GM19324 (cell line): ENCODE data around the gene YRDC.

Experiments used
- ATAC-seq: cut with Tn5 transposase; IDR thresholded peaks from one replicate; pipeline ENCODE4 v1.9.1; 2021; ENCODE audit warnings: mild to moderate bottlenecking, moderate library complexity; ENCODE audit not compliant: unreplicated experiment, low FRiP score

YRDC gene, protein sequence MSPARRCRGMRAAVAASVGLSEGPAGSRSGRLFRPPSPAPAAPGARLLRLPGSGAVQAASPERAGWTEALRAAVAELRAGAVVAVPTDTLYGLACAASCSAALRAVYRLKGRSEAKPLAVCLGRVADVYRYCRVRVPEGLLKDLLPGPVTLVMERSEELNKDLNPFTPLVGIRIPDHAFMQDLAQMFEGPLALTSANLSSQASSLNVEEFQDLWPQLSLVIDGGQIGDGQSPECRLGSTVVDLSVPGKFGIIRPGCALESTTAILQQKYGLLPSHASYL

DNA sequence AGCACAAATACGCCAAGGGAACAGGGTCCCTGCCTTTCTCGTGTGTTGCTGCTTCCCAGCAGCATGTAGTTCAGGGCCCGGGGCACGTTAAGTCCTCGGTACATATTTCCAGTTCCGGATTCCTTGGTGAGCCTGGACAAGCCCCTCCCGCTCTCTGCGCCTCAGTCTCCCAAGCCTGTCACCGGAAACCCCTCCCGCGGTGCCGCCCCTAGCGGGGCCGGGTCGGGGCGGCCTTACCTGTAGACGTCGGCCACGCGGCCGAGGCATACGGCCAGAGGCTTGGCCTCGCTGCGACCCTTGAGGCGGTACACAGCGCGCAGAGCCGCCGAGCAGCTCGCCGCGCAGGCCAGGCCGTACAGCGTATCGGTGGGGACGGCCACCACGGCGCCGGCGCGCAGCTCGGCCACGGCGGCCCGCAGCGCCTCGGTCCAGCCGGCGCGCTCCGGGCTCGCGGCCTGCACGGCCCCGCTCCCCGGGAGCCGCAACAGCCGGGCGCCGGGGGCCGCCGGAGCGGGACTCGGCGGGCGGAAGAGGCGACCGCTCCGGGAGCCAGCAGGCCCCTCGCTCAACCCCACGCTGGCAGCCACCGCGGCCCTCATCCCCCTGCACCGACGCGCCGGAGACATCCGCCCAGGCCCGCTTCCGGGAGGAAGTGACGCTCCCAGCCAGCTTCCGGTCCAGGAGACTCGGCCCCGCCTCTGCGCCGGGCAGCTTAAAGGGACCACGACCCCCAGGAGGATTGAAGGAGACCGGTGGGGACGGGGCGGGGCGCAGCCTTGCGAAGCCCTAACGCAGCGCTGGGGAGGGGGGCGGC is at the start of gene YRDC, which contains the start of gene C1orf122:
TSS of gene YRDC (minus strand) at position 654 of the 814 bp plus-strand sequence. CDS start at position 626, 28 bp downstream.
TSS of gene C1orf122 (plus strand) at position 236 of the 814 bp plus-strand sequence. CDS start 615 bp downstream, outside the sequence.
- peak; percentile 92 for ATAC-seq

DNA sequence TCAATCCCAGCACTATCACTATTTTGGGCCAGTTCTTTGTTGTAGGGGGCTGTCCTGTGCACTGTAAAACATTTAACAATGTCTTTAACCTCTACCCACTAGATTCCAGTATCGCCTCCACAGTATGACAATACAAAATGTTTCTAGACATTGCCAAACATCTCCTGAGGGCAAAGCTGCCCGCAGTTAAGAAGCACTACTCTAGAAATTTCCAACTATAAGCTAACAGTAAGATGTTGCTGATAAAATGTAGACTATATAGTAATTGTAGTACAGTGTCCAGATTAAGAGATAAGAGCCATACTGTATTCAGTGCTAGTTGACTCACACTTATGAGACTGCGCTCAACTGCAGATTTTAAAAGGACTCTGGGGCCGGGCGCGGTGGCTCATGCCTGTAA is 46.4 kb upstream of the YRDC start:
- ATAC-seq: no peak

DNA sequence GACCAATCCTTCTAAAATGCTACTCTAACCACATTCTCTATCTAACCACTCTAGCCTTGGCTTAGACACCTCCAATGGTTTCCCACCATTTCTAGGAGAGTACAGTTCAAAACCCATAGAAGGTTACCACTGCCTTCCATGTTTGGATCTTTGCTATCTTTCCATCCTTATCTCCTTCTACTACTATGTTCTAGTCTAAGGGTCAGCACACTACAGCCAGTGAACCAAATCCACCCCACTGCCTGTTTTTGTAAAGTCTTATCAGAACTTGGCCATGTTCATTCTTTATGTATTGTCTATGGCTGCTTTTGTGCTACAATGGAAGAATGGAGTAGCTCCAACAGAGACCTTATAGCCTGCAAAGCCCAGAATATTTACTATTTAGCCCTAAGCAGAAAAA is 45.1 kb upstream of the YRDC start:
- no peak for ATAC-seq

DNA sequence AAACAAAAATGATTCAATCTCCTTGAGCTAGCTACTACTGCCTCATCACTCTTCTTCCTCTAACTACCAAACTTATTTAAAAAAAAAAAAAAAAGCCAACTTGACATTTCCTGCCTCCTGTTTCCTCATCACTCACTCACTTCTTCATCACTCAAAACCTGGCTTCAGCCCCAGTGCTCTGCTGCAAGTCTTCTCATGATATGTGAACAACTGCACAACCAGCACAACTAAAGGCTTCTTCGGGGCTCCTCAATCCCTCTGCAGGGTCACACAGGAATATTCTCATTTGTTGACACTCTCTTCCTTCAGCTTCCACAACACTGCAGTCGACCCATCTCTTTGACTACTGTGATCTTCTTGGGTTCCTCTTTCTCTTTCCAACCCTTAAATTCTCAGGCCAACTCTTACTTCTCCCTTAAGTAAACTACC is 43.8 kb upstream of the YRDC start:
- no peak for ATAC-seq

DNA sequence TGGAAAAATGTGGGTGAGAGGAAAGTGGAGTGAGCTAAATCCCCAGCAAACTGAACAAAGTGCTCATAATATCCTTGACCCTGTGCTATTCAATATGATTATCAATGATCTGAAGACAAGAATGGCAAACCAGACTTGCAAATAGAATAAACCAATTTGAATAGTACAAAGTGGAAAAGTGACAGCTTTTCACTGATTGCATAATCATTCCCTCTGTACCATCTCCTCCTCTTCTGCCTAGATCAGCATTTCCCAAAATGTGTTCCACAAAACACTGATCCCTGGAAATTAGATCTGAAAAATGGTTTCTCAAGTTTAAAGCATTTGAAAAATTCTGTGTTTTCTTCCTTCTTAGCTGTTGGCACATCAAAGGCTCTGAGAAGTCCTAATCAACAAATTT is 43.3 kb upstream of the YRDC start:
- ATAC-seq: no peak

DNA sequence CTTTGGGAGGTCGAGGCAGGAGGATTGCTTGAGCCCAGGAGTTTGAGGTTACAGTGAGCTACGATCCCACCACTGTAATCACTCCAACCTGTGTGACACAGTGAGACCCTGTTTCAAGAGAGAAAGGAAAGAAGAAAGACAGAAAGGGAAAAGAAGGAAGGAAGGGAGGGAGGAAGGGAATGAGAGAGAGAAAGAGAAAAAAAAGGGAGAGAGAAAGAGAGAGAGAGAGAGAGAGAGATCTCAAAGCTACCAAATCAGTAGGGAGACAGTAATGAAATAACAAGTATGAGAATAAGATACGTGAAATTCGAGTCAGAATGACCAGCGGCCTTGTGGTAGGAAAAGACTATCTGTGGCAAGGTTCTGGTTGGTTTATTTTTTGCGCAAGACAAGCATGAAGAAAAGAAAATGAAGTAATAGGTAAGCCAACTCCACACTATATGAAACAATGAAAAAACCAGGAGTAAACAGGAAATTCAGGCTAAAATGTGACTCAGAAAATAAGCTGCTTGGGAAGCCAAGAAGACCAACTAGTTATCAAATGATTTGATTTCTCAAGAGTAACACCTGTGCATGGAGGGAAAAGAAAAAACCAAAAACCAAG is 42.4 kb upstream of the YRDC start:
- no peak for ATAC-seq

DNA sequence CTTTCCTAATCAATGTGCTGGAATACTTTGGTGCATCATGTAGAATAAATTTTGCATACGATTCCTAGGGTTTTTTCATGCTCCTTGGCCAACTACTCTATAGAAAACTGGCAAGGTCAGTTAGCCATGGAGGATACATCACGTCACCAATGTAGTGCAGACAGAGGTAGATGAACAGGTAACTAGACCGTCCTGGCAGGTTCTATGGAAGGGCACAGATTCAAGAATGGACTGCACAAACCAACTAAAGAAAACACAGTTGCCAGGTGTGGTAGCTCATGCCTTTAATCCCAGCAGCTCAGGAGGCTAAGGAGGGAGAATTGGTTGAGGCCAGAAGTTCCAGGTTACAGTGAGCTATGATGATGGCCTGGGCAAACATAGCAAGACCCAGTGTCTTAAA is 41.5 kb upstream of the YRDC start:
- no peak for ATAC-seq

DNA sequence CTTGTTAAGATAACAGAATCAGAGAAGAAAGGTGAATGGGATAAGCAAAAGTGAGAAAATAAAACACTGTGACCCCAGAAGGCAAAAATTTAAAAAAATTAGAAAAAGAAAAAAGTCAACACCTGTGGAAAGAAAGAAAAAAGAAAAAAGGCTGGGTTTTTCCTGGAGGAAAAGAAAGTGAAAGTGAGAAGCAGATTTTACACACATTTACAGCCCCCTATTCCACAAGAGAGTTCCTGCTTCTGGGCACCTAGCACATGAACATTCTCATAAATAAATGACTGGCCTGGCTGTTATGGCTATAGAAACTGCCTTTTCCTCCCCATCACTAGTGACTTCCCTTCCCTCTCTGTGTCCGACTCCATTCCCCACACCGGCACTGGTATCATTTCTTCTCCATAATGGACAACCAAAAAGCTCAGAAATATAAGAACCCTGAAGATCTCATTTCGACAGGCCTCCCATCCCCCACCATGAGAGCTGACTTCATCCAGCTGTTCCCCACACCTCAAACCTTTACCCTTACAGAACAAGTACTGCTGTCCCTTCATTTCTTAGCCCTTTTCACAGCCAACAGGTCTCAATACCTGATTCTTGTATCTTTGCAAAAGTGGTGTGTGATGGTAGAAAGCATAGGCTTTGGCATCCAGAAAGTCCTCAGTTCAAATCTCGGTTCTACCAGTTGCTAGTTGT is 38.8 kb upstream of the YRDC start:
- no peak for ATAC-seq

DNA sequence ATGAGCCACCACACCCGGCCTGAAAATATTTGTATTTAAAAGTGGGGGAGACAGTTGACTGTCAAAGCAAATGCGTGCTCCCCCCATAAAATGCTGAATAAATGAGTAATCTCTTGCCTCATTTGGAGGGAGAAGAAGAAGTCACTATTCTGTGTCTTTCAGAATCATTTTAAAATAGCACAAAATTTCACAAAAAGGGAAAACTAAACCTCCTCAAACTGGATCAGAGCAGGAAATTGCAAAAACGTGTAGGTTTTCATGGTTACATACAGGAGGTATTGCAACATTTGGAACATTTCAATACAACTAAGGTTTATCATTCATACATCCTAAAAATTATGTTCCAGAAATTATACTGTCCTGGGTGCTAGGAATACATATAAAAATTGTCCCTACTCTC is 37.8 kb upstream of the YRDC start:
- ATAC-seq: no peak

DNA sequence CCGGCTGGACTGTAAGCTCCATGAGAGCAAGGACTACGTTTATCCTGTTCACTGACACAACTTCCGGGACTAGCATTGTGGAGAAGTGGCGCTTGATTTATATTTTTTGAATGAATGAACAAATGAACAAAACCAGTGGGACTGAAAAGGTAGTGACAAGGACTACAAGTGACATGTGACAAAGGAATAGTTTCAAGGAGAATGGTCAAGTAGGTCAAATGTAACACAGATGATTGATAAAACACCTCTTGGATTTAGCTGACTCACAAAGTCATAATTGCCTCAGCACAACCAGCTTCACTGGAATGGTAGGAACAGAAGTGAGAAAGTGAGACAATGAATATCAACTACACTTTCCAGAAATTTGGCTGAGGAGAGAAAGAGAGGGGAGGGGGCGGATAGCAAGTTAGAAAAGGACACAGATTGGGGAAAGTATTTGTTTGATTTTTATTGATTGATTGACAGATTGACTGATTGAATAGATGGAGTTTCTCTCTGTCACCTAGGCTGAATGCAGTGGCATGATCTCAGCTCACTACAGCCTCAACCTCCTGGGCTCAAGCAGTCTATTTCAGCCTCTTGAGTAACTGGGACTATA is 37.1 kb upstream of the YRDC start:
- ATAC-seq: no peak

DNA sequence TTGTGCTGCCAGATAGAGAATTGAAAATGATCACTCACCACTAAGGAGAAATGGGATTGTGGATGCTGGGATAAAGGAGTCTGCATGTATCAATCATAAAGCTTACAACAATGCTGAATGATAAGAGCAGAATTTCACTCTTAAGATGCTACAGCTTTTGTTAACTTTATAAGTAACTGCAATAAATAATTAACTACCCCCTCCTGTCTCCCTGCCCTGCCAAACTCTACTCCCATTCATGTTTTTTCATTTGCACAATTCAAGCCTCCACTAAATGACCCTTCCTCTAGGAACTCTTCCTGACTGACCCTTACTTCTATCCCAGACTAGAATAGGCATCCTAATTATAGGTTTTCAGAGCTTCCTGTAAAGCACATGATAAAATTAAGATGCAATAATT is 36.5 kb upstream of the YRDC start:
- ATAC-seq: no peak

DNA sequence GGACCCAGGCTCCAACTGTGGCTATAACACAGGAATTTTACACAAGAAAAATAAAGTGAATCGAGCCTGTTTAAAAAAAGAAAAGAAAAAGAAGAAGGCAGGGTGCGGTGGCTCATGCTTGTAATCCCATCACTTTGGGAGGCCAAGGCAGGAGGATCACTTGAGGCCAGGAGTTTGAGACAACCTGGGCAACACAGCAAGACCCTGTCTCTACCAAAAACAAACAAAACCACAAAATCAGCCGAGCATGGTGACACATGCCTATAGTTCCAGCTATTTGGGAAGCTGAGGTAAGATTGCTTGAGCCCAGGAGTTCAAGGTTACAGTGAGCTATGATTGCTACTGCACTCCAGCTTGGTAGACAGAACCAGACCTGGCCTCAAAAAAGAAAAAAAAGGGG is 33.6 kb upstream of the YRDC start:
- no peak for ATAC-seq

DNA sequence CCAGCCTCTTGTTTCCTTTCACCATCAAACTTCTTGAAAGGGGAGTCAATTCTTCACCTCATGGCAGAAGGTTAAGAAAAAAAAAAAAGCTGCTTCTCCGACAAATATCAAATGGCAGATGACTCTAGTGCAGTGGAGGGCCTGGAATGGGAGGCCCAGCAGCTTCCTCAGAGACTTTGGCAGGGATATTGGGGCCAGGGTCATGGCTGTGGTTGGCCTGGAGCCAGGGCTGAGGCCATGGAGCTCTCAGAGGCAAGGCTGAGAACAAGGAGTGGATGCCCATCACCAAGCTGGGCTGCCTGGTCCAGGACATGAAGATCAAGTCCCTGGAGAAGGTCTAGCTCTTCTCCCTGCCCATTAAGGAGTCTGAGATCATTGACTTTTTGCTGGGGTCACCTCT is 32.7 kb upstream of the YRDC start:
- no peak for ATAC-seq

DNA sequence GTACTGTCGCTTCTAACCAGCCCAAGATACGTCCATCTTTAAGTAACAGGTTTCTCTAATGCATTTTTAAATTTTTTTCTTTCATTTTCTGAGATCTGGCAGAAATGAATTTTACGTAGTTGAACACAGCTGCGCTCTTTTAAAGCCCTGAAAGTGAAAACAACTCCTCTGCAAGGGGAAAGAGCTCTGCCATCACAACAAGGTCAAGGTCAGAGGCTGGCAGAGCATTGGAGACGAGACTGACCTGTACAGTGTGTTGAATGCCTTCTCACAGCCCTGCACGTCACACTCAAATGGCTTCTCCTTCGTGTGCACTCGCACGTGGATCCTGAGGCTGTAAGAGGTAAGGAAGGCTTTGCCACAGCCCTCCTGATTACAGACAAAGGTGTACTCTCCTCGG is 31.7 kb upstream of the YRDC start:
- no peak for ATAC-seq

DNA sequence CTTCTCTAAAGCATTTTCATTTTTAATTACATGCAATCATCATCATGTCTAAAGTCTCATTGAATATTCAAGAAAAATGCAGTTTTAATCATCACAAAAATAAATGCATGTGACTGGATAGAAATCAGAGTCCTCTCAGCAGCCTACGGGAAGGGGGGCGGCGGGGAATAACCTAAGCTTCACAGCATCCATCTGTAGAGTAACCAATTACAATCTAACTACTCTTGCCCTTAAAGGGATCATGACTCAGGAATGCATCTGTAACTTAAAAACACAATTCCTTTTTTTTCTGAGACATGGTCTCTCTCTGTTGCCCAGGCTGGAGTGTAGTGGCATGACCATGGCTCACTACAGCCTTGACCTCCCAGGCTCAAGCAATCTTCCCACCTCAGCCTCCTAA is 28.8 kb upstream of the YRDC start:
- no peak for ATAC-seq

DNA sequence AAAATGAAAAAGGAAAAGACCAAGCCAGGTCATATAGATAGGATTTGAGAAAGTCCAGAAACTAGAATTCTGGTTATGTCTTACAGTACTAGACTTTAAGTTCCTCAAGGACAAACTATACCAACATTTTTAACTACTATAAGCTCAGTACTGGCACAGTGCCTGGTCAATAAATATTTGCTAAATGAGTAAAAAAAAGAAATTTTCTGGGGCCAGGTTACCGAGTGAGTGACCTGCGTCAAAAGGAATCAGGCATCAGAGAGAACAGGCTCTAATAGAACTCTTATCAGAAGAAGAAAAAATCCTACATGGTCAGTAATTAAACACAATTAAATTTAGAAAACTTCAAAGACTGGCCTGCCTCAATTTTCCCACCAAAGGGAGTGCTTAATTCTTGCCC is 23.8 kb upstream of the YRDC start:
- no peak for ATAC-seq

DNA sequence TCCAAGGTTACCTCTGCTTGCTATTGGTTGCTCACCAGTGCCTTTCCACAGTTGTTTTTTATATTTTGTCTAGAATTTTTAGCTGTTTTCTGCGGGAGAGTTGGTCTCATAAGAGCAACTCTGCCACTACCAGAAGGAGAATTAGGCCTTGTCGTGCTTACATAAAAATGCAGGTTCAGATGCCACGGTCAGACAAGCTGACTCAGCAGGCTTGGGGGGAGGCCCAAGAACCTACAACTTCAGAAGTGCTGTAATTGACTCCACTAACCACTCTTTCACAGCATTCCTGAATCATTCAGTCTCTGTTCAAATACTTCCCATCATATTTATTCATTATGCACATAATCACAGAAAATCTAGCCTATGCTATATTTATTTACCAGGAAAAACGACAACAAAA is 23.1 kb upstream of the YRDC start:
- no peak for ATAC-seq

DNA sequence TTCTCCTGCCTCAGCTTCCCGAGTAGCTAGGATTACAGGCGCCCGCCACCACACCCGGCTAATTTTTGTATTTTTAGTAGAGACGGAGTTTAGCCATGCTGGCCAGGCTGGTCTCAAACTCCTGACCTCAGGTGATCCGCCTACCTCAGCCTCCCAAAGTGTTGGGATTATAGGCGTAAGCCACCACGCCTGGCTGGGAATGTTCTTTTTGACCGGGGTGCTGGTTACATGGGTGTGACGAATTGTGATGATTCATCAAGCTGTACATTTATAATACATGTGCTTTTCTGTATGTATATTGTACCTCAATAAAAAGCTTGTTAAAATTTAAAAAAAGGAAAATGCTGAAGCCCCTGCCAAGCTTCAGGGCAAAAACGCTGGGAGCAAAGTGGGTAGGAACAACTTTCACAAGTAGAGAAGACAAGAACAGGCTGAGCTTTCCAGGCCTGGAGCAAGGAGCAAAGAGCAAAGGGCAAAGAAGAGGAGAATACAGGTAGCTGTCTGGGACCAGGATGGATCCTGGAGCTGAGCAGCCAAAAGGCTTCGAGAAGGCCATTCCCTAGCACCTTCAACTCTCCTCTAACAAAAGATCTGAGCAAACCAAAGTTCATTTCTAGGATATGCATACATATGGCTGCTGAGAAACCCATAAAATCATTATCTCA is 20.5 kb upstream of the YRDC start:
- ATAC-seq: no peak

DNA sequence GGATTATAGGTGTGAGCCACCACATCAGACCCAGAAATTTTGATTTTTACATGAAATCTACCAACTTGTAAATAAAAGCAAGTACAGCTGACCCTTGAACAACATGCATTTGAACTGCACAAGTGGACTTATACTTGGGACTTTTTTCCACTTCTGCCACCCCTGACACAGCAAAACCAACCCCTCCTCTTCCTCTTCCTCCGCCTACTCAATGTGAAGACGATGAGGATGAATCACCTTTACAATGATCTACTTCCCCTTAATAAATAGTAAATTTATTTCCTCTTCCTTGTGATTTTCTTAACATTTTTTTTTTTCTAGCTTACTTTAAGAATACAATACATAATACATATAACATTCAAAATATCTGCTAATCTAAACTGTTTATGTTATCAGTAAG is 17.5 kb upstream of the YRDC start:
- ATAC-seq: no peak

DNA sequence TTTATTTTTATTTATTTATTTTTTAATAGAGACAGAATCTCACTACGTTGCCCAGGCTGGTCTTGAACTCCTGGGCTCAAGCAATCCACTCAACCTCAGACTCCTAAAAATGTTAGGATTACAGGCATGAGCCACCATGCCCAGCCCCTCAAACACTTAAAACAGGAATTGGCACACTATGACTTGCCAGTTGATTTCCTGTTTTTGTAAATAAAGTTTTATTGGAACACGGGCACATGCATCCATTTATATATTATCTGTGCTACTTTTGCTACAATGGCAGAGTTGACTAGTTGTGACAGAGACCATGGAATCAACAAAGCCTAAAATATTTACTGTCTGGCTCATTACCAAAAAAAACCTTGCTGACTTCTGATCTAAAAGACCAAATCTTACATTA is 16.0 kb upstream of the YRDC start:
- ATAC-seq: no peak
